ENCODE results near the gene STARD13.

- no peak for TF ChIP-seq CTCF (IDR thresholded peaks at IDR 0.05)
- no peak for TF ChIP-seq POLR2A (IDR thresholded peaks at IDR 0.05)
Observed at GRCh38 chr13:33284031-33284430, 1.5 kb downstream of the STARD13 start.
